Measurements from ENCODE around the gene CASP9. TPM values are rescaled to one million over a fixed set of nuclear protein-coding genes. Genes with fewer than 3 reads are reported as not detected.

Gene CASP9
- total RNA-seq, 4 donors from 2014 or later, result 9.3 to 37.7 (median 9.7) TPM

GRCh38 chr1:15510611-15511405 lies 13.2 kb downstream of the CASP9 start:
- TF ChIP-seq CTCF (IDR thresholded peaks at IDR 0.05), result no peak
- no peak for DNase-seq (ENCODE audit: low spot score)
- ATAC-seq (ENCODE audit: low FRiP score), result no peak

- ATAC-seq (ENCODE audit: low FRiP score), result no peak
- no peak for TF ChIP-seq CTCF (IDR thresholded peaks at IDR 0.05)
- DNase-seq (ENCODE audit: low spot score), result no peak
These were observed 14.4 kb downstream of the CASP9 start for GRCh38 chr1:15509586-15509985.

GRCh38 chr1:15508700-15509487 lies 15.1 kb downstream of the CASP9 start:
- ATAC-seq (ENCODE audit: low FRiP score), result no peak
- DNase-seq (ENCODE audit: low spot score), result no peak
- no peak for TF ChIP-seq CTCF (IDR thresholded peaks at IDR 0.05)

GRCh38 chr1:15507278-15507677 lies 16.7 kb downstream of the CASP9 start:
- no peak for DNase-seq (ENCODE audit: low spot score)
- no peak for TF ChIP-seq CTCF (IDR thresholded peaks at IDR 0.05)
- ATAC-seq (ENCODE audit: low FRiP score), result no peak

- TF ChIP-seq CTCF (IDR thresholded peaks at IDR 0.05), result no peak
- DNase-seq (ENCODE audit: low spot score), result no peak
These were observed 17.2 kb downstream of the CASP9 start for GRCh38 chr1:15506831-15507230.

GRCh38 chr1:15504436-15504835 lies 19.6 kb downstream of the CASP9 start:
- no peak for ATAC-seq (ENCODE audit: low FRiP score)
- TF ChIP-seq CTCF (IDR thresholded peaks at IDR 0.05), result no peak
- no peak for DNase-seq (ENCODE audit: low spot score)

More at GRCh38 chr1:15506831-15507230, 17.2 kb downstream of the CASP9 start:
- no peak for ATAC-seq (ENCODE audit: low FRiP score)

Data from omental fat pad (tissue), 4 donors.